ENCODE measurements around the gene ZNF695. TPM values are rescaled to one million over a fixed set of nuclear protein-coding genes. Genes with fewer than 3 reads are reported as not detected.
A peak's percentile ranks its signal among the peaks of the same experiment; 100 is the strongest.

ZNF695 gene
- total and polyA plus RNA-seq, 2 donors (not counting 3 experiments of a cell fraction or from before 2014, with no cell fraction given) = 2.0 to 5.5 TPM

DNA sequence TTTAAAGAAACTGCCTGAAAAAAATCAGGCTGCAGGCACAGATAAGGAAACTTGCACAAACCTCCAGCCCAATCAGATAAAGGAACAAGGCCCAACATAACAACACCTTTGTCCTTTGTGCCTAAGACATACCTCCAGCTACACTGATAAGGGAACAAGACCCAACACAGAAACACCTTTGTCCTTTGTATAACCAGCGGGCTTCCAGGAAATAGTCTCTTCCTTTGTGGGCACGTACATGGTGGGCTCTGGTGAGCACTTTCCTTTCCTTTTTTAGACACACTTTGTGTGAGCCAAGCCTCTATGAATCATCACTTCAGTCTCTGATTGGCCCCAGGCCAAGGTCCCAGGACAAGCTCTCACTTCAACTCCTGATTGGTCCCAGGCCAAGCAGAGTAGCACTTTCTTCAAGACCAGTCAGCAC lies 47.1 kb upstream of the ZNF695 start:
- intact Hi-C loops (cut with micrococcal nuclease) (loop anchor here (5.0 kb wide), 1 partner anchor 47 kb away; the partner anchor contains the start of gene ZNF669), dilution Hi-C loops (cut with MboI; ENCODE audit: extremely low pct_ligation_motif_present, low sequenced_read_pairs) (no loop called here)
- Histone ChIP-seq H3K79me2 (ENCODE audit: control insufficient read depth, insufficient read depth, low read length) (peaks cover 17% of the 10 kb centered on the region), H3K9me1 (replicated peaks; ENCODE audit: control insufficient read depth, extremely low read depth, insufficient read depth, low read length) (no peaks in the 10 kb centered on the region), H3K9me3 (replicated peaks; ENCODE audit: control insufficient read depth, insufficient read depth, low read length) (no peaks in the 10 kb centered on the region), H3K27me3 (ENCODE audit: control insufficient read depth in 2 of 2, insufficient read depth in 2 of 2, low read length in 2 of 2) (no peaks in the 10 kb centered on the region), H3K4me2 (ENCODE audit: insufficient read depth, low read length) (no peak overlapping the region), H3K36me3 (ENCODE audit: control insufficient read depth in 2 of 2, extremely low read depth in 1 of 2, insufficient read depth in 2 of 2, low read length in 2 of 2) (no peaks in the 10 kb centered on the region), H3K4me3 (replicated peaks in 1 of 3; ENCODE audit: insufficient read depth in 1 of 3, low read depth in 1 of 3, low read length in 3 of 3) (no peak overlapping the region), H2AFZ (ENCODE audit: low read depth, low read length) (no peak overlapping the region), H4K20me1 (replicated peaks; ENCODE audit: control insufficient read depth, extremely low read depth, insufficient read depth, low read length) (no peaks in the 10 kb centered on the region), H3K9ac (replicated peaks; ENCODE audit: extremely low read depth, insufficient read depth, low read length) (no peak overlapping the region), H3K27ac (ENCODE audit: insufficient read depth, low read depth, low read length) (no peak overlapping the region), H3K4me1 (ENCODE audit: control insufficient read depth, extremely low read depth, insufficient read depth, low read length) (peaks cover 6% of the 10 kb centered on the region)
- BruUV-seq (replicated peaks) = no TSS peak
- TF ChIP-seq MAX (IDR thresholded peaks at IDR 0.05; ENCODE audit: insufficient read depth, insufficient read length) (no peak), POLR2AphosphoS5 (IDR thresholded peaks at IDR 0.05; ENCODE audit: insufficient read depth, low read depth, low read length) (no peak), GATA2 (IDR thresholded peaks at IDR 0.05; ENCODE audit: insufficient read depth, insufficient read length, low read depth, low read length) (peak; percentile 14), FOS (IDR thresholded peaks at IDR 0.05; ENCODE audit: borderline replicate concordance, insufficient read depth, low read length) (peak; percentile 40), JUN (IDR thresholded peaks at IDR 0.05; ENCODE audit: borderline replicate concordance, insufficient read depth, insufficient read length, low read depth) (peak; percentile 33), EZH2 (IDR thresholded peaks at IDR 0.05; ENCODE audit: borderline replicate concordance, low read depth, low read length, severe bottlenecking) (no peak)
- TF ChIP-seq, protein P1, sequence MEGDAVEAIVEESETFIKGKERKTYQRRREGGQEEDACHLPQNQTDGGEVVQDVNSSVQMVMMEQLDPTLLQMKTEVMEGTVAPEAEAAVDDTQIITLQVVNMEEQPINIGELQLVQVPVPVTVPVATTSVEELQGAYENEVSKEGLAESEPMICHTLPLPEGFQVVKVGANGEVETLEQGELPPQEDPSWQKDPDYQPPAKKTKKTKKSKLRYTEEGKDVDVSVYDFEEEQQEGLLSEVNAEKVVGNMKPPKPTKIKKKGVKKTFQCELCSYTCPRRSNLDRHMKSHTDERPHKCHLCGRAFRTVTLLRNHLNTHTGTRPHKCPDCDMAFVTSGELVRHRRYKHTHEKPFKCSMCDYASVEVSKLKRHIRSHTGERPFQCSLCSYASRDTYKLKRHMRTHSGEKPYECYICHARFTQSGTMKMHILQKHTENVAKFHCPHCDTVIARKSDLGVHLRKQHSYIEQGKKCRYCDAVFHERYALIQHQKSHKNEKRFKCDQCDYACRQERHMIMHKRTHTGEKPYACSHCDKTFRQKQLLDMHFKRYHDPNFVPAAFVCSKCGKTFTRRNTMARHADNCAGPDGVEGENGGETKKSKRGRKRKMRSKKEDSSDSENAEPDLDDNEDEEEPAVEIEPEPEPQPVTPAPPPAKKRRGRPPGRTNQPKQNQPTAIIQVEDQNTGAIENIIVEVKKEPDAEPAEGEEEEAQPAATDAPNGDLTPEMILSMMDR (IDR thresholded peaks at IDR 0.05; ENCODE audit: extremely low read depth in 1 of 2, insufficient read depth in 1 of 2, low read depth in 1 of 2, low read length in 2 of 2) = no peak
- ChIA-PET CTCF (interaction anchor here (1.1 kb wide), 1 partner anchor 10 kb away, joined by 3 read pairs; no protein-coding TSS in a partner anchor), POLR2A (no interaction called here)
- no peak for FAIRE-seq
- peak; percentile 71 for DNase-seq (ENCODE audit: low read depth, low spot score)

Data from endothelial cell of umbilical vein (primary cell).